Peyer's patch (tissue), 4 donors: Measurements from ENCODE around the gene PTGR1. TPM values are rescaled to one million over a fixed set of nuclear protein-coding genes. Genes with fewer than 3 reads are reported as not detected.
"Not testable (repeated sequence)": the region's sequence is repeated elsewhere in the genome, so short reads cannot be mapped to it uniquely, and the experiment has no call there.

Source experiments
- DNase-seq, 3 donors: peaks; one replicate each; pipeline ENCODE4 v3.0.0-alpha.2; 2017 to 2019
- H3K27ac ChIP-seq, 4 donors: fragments of 200-600 bp; sonication (generic); one replicate each; pipeline ENCODE4 v1.5.1; 2016 to 2019
- H3K27me3 ChIP-seq, 2 donors: fragments of 200-600 bp; sonication (generic); one replicate each; pipeline ENCODE4 v1.5.1; 2019
- H3K36me3 ChIP-seq, 3 donors: fragments of 200-600 bp; sonication (generic); one replicate each; pipeline ENCODE4 v1.5.1; 2016 to 2019
- H3K4me1 ChIP-seq, 4 donors: fragments of 200-600 bp; sonication (generic); one replicate each; pipeline ENCODE4 v1.5.1; 2016 to 2019
- H3K4me3 ChIP-seq, 4 donors: fragments of 200-600 bp; sonication (generic); 1 replicate in 3 of 4; 2 replicates in 1 of 4; pipeline ENCODE4 v1.5.1; 2016 to 2019; ENCODE audit warnings: mild to moderate bottlenecking in 1 of 4
- H3K9me3 ChIP-seq, 4 donors: fragments of 200-600 bp; sonication (generic); one replicate each; pipeline ENCODE4 v1.5.1; 2016 to 2019; ENCODE audit warnings: mild to moderate bottlenecking in 1 of 4
- POLR2A ChIP-seq, 2 donors: fragments of 450-650 bp; IDR thresholded peaks; one replicate each; pipeline ENCODE4 v1.5.1; 2017; ENCODE audit warnings: antibody characterized with exemption in 2 of 2, mild to moderate bottlenecking in 2 of 2, moderate library complexity in 2 of 2
- total RNA-seq, 4 donors: library from RNA; depleted of rRNA; stranded (reverse); fragments of >200 nt; gene quantifications; one replicate each; pipeline ENCODE4 v1.1.0, GENCODE V29; 2016
- TF ChIP-seq, protein P1 (sequence below), 6 experiments: fragments of 450-650 bp in 4 of 6; fragments of 200-600 bp in 2 of 6; sonication (generic) in 1 of 6; IDR thresholded peaks; one replicate each; pipeline ENCODE4 v1.5.1; 2017 to 2019; ENCODE audit warnings: antibody characterized with exemption in 6 of 6, mild to moderate bottlenecking in 3 of 6, moderate library complexity in 1 of 6

PTGR1 gene
- total RNA-seq, 4 donors from 2014 or later: 142 to 948 (median 674) TPM

DNA sequence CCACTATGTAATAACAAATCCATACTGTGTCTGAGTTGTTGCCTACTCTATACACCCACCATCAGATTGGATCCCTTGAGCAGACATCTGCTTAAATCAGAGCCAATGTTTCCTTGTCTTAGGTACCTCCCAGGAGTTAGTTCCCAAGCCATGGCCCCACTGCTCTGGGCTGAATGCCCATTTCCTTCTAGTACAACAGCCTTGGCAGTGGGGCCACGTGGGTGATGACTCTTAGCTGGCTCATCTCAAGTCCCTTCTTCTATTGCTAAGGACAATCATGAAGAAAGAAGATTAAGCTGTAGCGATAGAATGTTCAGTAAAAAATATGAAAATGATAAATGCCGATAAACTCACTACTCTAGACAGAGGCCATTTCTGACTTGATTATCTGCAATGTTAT is 16.6 kb downstream of the PTGR1 start:
- H3K9me3 ChIP-seq: no peaks in the 10 kb centered on the region
- H3K27me3 ChIP-seq: no peaks in the 10 kb centered on the region
- TF ChIP-seq, protein P1, sequence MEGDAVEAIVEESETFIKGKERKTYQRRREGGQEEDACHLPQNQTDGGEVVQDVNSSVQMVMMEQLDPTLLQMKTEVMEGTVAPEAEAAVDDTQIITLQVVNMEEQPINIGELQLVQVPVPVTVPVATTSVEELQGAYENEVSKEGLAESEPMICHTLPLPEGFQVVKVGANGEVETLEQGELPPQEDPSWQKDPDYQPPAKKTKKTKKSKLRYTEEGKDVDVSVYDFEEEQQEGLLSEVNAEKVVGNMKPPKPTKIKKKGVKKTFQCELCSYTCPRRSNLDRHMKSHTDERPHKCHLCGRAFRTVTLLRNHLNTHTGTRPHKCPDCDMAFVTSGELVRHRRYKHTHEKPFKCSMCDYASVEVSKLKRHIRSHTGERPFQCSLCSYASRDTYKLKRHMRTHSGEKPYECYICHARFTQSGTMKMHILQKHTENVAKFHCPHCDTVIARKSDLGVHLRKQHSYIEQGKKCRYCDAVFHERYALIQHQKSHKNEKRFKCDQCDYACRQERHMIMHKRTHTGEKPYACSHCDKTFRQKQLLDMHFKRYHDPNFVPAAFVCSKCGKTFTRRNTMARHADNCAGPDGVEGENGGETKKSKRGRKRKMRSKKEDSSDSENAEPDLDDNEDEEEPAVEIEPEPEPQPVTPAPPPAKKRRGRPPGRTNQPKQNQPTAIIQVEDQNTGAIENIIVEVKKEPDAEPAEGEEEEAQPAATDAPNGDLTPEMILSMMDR (IDR thresholded peaks at IDR 0.05): no peak
- no peak for TF ChIP-seq POLR2A (IDR thresholded peaks at IDR 0.05)
- H3K36me3 ChIP-seq: peaks cover 0 to 94% (median 0%) of the 10 kb centered on the region in 3 donors
- no peak for DNase-seq
- no peak overlapping the region for H3K4me3 ChIP-seq
- no peaks in the 10 kb centered on the region for H3K4me1 ChIP-seq
- H3K27ac ChIP-seq: no peak overlapping the region

DNA sequence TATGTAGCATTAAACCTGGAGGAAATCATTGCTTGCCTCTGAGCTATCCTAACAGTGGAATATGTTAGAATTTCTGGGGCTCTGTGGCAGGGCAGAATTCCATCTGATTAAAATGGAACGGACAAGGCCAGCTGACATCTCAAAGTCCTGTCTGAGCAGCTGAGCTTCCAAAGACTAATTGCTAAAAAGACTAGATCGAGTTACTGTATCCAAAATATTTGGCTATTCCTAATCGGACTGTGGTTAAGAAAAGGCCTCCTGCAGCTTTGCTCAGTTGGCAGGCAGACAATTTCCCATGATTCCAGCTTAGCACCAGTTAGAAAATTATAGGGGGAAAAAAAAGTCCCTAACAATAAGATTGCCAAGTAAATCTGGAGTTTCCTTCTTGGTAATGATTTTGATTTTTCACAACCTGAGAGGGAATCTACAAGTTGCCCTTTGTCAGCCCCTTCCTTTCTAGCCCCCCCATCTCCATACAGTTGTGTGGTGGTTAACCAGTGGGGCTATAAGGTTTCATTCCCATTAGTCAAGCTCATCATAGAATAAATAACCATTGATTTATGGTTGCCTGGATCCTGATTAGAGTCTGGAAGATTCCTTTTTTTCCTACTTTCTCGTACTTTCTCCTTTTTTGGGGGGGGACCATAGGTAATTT is 26.4 kb downstream of the PTGR1 start:
- peaks cover 0 to 7% (median 0%) of the 10 kb centered on the region in 4 donors for H3K9me3 ChIP-seq
- peaks cover 0 to 99% (median 2%) of the 10 kb centered on the region in 3 donors for H3K36me3 ChIP-seq
- no peak overlapping the region for H3K4me3 ChIP-seq
- H3K27ac ChIP-seq: no peak overlapping the region
- no peaks in the 10 kb centered on the region for H3K4me1 ChIP-seq
- TF ChIP-seq, protein P1 (IDR thresholded peaks at IDR 0.05): no peak
- TF ChIP-seq POLR2A (IDR thresholded peaks at IDR 0.05): no peak
- no peaks in the 10 kb centered on the region for H3K27me3 ChIP-seq
- no peak for DNase-seq

DNA sequence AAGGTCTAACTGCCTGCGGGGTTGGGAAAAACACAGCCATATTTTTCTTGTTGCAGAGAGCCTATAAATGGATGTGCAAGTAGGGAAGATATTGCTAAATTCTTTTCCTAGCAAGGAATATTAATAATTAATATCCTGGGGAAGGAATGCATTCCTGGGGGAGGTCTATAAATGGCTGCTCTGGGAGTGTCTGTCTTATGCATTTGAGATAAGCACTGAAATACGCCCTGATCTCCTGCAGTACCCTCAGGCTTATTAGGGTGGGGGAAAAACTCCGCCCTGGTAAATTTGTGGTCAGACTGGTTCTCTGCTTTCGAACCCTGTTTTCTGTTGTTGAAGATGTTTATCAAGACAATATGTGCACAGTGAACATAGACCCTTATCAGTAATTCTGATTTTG is 31.3 kb downstream of the PTGR1 start:
- H3K27me3 ChIP-seq, DNase-seq, H3K27ac ChIP-seq, H3K4me1 ChIP-seq, H3K9me3 ChIP-seq, H3K4me3 ChIP-seq: not testable (repeated sequence)
- peaks cover 0 to 99% (median 0%) of the 10 kb centered on the region in 3 donors for H3K36me3 ChIP-seq

DNA sequence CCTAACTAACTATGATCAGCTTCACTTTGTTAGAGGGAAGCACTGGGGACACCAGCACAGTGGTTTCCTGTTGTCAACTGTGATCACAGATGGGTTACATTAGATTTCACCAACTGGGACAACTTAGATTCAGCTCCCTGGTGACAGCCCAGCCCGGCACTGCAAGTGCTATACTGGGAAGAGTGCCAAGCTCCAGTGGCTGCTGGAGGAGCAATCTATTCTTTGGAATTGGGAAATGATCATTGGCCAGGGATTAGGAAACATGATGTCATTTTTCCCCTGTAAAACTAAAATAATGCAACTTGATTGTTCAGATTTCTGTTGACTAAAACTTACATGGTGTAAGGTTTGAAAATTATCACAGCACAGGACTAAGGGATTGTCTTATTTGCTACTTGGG is 33.2 kb downstream of the PTGR1 start:
- no peak for DNase-seq
- TF ChIP-seq, protein P1 (IDR thresholded peaks at IDR 0.05): no peak
- TF ChIP-seq POLR2A (IDR thresholded peaks at IDR 0.05): no peak
- Histone ChIP-seq H3K4me3 (no peak overlapping the region), H3K36me3 (peaks cover 0 to 87% (median 0%) of the 10 kb centered on the region in 3 donors), H3K9me3 (peaks cover 0 to 7% (median 0%) of the 10 kb centered on the region in 4 donors), H3K27ac (no peak overlapping the region), H3K27me3 (no peaks in the 10 kb centered on the region), H3K4me1 (no peaks in the 10 kb centered on the region)

DNA sequence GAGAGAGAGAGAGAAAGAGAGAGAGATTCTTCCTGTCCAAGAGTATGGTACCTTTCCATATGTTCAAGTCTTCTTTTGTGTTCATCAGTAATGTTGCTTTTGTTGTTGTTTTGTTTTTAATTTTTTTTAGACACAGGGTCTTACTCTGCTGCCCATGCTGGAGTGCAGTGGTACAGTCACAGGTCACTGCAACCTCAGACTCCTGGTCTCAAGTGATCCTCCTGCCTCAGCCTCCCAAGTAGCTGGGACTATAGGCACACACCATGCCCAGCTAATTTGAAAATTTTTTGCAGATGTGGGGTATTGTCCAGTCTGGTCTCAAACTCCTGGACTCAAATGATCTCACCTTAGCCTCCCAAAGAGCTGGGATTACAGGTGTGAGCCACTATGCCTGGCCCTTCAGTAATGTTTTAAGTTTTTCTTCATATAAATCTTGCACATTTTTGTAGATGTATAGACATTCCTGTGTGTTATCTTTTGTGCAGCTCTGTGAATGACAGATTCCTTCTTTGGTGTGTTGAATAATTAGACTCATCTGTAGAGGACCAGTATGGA is 38.2 kb downstream of the PTGR1 start:
- H3K36me3 ChIP-seq: peaks cover 0 to 37% (median 0%) of the 10 kb centered on the region in 3 donors
- H3K4me1 ChIP-seq: no peaks in the 10 kb centered on the region
- no peak overlapping the region for H3K27ac ChIP-seq
- TF ChIP-seq, protein P1 (IDR thresholded peaks at IDR 0.05): peak in 1 of 6 experiments; percentile 6
- peak; percentile 53 for TF ChIP-seq POLR2A (IDR thresholded peaks at IDR 0.05)
- peaks cover 0 to 13% (median 0%) of the 10 kb centered on the region in 4 donors for H3K9me3 ChIP-seq
- no peak overlapping the region for H3K4me3 ChIP-seq
- DNase-seq: no peak
- H3K27me3 ChIP-seq: no peaks in the 10 kb centered on the region

DNA sequence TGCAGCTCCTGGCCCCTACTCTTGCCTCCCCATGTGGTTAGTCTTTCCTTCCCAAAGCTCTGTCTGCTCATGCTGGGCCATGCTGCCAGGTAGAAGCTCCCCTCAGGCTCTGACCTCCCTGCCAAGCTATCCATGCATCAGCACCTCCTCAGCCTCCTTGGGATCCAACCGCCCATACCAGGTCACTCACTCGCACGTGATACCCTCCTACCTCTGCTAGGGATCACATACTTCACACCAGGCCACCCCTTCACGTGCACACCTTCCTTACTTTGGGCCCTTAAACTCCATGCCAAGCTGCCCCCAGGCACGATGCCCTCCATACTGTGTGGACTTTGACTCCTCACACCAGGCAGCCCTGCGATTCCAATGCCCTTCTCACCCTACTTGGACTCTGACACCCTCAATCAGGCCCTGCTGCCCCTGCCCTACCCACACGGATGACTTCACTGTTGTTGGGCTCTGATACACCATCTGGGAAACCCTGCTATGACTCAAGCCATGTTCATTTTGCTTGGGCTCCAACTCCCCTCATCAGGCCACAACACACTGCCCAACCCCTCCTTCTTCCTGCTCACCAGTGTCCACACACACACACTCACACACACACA is 40.3 kb downstream of the PTGR1 start:
- TF ChIP-seq, protein P1 (IDR thresholded peaks at IDR 0.05): no peak
- TF ChIP-seq POLR2A (IDR thresholded peaks at IDR 0.05): no peak
- Histone ChIP-seq H3K9me3 (peaks cover 0 to 13% (median 0%) of the 10 kb centered on the region in 4 donors), H3K4me1 (no peaks in the 10 kb centered on the region), H3K4me3 (no peak overlapping the region), H3K36me3 (peaks cover 0 to 16% (median 0%) of the 10 kb centered on the region in 3 donors), H3K27me3 (no peaks in the 10 kb centered on the region), H3K27ac (peak overlapping the region in 2 of 4 donors; percentile 54 to 67)
- peak in 2 of 3 donors; percentile 71 to 76 for DNase-seq

DNA sequence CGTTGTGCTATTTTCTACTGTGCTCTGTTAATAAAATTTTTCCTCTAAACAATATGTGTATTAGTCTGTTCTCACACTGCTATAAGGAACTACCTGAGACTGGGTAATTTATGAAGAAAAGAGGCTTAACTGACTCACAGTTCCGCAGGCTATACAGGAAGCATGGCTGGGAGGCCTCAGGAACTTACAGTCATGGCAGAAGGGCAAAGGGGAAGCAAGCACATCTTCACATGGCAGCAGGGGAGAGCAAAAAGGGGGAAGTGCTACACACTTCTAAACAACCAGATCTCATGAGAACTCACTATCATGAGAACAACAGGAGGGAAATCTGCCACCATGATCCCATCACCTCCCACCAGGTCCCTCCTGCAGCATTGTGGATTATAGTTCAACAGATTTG is 44.0 kb downstream of the PTGR1 start:
- peaks cover 0 to 19% (median 0%) of the 10 kb centered on the region in 4 donors for H3K9me3 ChIP-seq
- not testable (repeated sequence) for H3K27ac ChIP-seq, H3K27me3 ChIP-seq, DNase-seq, H3K36me3 ChIP-seq, H3K4me1 ChIP-seq, H3K4me3 ChIP-seq
